Tibial nerve (tissue), 3 donors: ENCODE measurements around the gene RUNX1.

ENCODE experiments used
- POLR2A ChIP-seq, 2 donors: fragments of 450-650 bp; IDR thresholded peaks; one replicate each; pipeline ENCODE4 v1.6.1; 2017; ENCODE audit warnings: antibody characterized with exemption in 2 of 2, mild to moderate bottlenecking in 2 of 2, moderate library complexity in 2 of 2
- TF ChIP-seq, protein P1 (sequence below), 5 experiments: fragments of 200-600 bp in 3 of 5; fragments of 450-650 bp in 2 of 5; sonication (generic) in 3 of 5; IDR thresholded peaks; one replicate each; pipeline ENCODE4 v1.5.1; 2016 to 2019; ENCODE audit warnings: antibody characterized with exemption in 5 of 5, mild to moderate bottlenecking in 3 of 5, moderate library complexity in 2 of 5

DNA sequence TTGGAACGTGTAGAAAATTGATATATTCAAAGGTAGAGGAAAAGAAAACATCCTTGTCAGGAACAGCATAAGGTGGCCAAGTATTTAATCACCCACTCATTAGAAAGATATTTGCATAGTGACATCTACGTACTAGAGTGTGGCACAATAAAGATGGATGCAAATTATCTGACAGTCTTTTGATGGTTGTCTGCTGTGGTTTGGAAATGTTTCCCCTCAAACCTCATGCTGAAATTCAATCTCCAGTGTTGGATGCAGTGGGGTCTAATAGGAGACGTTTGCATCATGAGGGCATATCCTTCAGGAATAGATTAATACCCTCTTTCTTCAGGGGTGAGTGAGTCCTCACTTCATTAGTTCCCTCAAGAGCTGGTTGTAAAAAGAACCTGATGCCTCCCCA is 34.1 kb upstream of the RUNX1 start:
- no peak for TF ChIP-seq POLR2A (IDR thresholded peaks at IDR 0.05)
- TF ChIP-seq, protein P1, sequence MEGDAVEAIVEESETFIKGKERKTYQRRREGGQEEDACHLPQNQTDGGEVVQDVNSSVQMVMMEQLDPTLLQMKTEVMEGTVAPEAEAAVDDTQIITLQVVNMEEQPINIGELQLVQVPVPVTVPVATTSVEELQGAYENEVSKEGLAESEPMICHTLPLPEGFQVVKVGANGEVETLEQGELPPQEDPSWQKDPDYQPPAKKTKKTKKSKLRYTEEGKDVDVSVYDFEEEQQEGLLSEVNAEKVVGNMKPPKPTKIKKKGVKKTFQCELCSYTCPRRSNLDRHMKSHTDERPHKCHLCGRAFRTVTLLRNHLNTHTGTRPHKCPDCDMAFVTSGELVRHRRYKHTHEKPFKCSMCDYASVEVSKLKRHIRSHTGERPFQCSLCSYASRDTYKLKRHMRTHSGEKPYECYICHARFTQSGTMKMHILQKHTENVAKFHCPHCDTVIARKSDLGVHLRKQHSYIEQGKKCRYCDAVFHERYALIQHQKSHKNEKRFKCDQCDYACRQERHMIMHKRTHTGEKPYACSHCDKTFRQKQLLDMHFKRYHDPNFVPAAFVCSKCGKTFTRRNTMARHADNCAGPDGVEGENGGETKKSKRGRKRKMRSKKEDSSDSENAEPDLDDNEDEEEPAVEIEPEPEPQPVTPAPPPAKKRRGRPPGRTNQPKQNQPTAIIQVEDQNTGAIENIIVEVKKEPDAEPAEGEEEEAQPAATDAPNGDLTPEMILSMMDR (IDR thresholded peaks at IDR 0.05) = no peak
